GM19372 (cell line): ENCODE measurements around the gene LRRC18.

Experiments used
- ATAC-seq: cut with Tn5 transposase; IDR thresholded peaks from one replicate; pipeline ENCODE4 v1.9.1; 2021; ENCODE audit warnings: mild to moderate bottlenecking, low read depth, moderate library complexity; ENCODE audit not compliant: unreplicated experiment

The LRRC18 gene

DNA sequence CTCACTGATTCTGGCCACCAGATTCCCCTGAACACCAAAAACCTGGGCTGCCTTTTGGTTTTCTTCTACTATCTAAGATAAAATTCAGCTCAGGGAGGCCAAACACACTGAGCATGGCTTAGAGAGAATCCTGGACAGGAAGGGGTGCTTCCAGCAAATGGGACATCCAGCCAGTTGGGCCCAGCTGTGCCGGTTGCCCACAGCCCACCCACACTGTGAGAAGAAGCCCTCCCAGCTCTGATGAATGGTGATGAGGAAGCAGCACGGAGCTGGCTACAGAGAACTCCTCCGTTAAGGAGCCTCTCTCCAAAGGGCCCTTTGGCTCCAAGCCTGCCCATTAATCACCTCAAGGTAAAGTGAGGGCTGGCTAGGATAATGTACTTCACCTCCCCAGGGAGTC, 15.9 kb downstream of the LRRC18 start:
- ATAC-seq: no peak

DNA sequence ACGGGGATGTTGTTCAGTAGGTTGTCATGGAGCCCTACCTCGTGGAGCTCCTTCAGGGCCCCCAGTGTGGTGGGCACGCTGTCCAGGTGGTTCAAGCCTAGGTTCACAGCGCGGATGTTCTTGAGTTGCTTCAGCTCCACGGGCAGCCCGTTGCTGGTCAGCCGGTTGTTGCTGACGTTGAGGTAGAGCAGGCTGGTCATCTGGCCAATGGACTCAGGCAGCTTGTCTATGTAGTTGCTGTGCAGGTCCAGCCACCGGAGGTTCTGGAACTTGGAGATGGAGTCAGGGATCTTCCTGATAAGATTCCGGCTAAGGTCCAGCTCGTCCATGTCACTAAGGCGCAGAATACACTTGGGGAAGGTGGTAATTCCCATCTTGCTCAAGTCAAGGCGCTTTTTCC, 26.0 kb downstream of the LRRC18 start:
- no peak for ATAC-seq

DNA sequence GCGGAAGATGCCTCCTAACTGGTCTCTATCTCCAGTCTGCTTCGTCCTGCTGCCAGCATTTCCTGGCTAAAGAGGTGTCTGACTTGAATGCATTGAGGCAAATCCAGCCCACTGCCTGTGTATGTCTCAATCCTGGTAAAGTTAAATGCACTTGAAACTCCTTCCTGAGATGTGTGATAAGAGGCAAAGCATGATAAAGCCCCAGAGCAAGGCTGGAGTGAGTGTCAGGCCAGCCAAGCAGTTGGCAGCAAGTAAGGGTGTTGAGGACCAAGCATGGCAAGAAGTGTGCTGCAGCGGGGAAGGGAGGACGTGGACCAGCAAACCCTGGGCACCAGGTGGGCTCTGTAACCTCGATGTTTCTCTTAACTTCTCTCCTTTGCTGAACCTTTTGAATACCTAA, 29.1 kb downstream of the LRRC18 start:
- ATAC-seq: no peak

DNA sequence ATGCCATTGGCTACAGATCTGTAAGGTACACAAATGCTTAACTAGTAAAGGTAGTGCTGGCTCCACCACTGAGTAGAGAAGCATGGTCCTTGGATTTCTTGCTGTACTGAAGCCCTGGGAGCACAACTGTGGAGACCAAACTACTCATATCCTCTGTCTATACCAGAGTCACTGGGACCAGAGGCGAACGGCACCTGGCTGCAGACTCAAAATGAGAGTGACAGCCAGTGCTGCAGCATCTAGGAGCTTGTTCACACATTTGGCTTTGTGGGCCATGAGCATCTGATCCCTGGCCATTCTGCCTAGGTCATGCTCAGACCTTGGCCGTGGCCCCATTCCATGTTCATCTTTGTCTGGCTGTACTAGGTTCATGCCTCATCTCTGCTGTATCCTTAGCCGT, 31.9 kb downstream of the LRRC18 start:
- ATAC-seq: no peak

DNA sequence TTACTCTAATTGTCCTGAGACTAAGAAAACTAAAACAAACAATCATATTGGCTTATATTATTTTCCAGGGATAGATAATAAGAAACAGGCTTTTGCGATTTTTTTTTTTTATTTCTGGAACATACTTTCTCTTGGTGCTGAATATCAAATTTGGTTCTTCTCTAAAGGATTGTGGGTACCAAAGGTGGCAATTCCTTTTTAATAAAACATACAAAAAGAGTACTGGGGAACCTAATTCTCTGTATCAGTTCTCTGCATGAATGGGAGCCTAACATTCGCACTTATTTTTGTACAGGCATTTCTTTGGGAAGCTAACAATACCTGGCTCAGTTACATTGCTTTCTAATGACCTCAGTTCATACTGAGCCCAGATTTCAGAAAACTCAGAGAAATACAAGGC, 32.8 kb downstream of the LRRC18 start:
- ATAC-seq: no peak

DNA sequence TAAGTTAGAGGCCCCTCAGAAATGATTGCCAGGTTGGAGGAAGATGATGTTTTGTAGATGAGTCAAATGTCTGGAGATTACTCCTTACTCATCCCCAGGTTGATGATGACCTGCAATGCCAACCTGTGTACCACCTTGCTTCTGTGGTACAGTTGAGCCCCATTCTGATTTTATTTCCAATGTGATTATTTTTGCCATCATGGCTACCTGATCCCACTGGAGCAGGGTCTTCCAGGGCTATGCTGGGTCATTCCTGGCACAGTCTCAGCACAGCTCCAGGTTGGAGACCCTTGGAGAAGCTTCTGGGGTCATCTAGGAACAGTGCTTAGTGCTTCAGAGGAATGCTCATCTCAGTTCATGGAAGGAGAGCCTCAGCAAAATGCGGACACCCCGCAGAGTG, 34.3 kb downstream of the LRRC18 start:
- ATAC-seq: no peak

DNA sequence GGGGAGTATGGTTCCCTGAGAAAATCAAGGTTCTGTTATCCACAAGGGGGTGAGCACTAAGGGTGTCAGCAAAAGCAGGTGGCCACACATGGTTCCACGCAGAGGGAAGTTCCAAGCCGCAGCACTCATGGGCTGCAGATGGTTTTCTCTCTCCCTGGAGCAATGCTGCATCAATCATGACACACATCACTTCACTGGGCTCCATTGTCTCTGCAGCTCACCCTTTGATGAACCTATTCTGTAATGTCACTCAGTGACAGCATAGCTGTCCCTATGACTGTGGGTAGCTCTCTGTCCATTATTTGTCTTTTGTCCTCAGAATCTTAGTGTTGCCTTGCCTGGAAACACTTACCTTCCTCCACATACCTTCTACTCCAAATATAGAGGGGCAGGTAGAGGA, 34.8 kb downstream of the LRRC18 start:
- no peak for ATAC-seq

DNA sequence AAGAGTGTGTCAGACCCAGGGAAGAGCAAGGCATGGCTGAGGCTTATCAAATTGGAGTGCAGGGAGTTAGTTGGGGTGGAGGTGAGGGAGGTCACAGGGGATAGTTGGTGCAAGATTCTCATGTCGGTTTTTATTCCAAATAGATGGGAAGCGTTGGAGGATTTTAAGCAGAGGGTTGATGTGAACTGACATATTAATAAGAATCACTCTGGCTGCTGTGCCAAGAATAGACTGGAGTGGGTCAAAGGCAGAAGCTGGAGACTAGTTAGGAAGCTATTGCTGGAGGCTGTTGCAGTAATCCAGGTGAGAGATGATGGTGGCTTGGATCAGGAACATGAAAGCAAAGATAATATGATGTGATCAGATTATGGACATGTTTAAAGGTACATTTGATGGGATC, 36.5 kb downstream of the LRRC18 start:
- no peak for ATAC-seq

DNA sequence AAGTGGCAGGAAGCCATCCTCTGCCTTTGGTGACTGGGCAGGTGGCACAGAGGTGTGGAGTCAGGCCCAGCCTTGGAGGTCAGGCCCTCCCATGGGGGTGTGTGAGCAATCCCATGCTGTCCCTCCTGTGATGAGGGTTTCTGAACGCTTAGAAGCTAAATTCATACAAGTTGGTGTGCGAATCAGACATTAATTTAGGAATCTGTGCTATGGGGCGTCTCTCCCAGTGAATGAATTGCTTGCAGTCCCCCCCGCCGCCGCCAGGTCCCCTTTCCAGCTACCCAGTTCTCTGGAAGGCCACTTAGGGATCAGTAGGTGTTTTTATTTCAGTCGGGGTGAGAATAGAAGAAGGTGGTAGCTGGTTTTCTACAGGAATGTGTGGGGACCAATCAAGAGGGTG, 37.5 kb downstream of the LRRC18 start:
- no peak for ATAC-seq

DNA sequence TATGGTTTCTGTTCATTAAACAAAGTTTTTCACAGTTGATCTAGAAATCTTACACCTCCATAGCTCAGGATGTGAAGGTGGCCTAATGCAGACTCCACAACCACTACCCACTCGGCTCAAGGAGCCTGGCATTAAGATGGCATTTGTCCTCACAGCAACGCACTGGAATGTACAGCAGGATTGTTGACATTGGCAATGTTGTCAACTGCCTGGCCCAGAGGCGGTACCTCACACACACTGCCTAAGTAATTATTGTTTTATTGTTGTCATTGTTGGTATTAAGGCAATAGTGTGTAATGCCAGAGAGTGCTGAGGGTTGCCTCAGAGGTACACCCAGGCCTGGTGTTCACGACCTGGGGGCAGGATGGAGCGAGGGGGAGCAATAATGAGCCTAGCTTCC, 38.3 kb downstream of the LRRC18 start:
- no peak for ATAC-seq

DNA sequence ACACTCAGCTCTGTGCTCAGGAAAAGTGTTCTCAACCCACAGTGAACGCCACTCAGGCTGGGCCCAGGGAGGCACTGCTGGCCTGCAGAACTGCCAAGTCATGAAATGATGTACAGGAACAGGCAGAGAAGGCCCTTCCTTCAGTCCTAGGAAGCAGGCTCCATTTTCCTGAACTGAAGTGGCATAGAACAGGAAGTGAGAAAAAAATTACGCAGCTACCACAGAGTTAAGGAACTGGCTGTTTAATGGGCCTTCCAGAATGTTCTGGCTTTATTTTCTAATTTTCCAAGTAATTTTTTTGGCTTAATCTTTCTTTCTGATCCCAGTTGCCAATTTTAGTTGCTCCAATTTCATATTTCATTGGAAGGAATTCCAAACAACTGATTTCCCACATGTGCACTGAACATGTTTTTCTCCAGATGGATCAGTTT, 39.3 kb downstream of the LRRC18 start:
- ATAC-seq: no peak

DNA sequence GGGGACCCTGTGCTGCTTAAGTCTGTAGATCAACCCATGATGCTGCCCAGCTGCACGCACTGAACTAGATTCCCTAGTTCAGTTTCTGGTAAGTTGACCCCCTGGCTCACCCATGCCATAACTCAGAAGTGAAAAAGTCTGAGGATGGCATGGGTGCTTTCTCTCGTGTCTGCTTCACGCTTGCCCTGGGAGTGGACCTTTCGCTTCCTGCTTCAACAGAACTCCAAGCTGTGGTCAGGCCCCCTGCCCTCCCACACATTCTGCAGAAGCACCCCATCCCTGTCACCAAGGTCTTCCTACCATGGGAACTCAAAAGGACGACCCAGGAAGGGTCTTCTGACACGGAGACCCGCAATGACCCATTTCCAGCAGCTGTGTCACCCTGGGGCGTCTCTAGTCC, 39.9 kb downstream of the LRRC18 start:
- no peak for ATAC-seq

DNA sequence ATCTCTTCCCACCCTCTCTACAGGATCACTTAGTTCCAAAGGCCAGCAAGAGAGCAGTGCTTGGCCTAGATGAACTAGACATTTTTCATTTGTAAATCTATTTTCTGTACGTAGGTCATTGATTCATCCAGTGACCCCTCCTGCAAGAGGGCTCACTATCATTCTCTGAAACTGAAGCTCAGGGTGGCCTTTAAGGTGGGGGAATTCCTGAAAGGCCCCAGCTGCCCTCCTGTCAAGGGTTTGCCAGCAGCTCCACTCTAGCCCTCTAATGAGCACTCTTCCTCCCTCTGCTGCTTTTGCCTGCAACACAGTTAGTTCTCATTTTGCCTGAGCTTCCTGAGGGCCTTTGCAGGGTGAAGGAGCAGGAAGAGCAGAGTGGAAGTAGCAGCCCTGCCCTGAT, 41.2 kb downstream of the LRRC18 start:
- no peak for ATAC-seq

DNA sequence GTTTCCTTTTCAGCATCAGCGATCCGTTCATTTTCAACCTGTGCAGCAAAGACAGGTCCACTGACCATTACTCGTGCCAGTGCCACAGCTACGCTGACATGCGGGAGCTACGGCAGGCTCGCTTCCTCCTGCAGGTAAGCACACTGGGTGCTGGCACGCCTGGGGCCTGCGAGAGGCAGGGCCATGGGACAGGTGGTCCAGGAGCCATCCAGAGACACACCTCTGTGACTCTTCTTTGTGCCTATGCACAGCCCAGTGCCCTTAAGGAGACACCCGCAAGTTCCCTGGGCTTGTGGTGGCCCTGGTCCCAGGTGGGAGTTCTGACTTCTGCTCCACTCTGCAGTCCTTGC, 42.2 kb downstream of the LRRC18 start:
- ATAC-seq: no peak

DNA sequence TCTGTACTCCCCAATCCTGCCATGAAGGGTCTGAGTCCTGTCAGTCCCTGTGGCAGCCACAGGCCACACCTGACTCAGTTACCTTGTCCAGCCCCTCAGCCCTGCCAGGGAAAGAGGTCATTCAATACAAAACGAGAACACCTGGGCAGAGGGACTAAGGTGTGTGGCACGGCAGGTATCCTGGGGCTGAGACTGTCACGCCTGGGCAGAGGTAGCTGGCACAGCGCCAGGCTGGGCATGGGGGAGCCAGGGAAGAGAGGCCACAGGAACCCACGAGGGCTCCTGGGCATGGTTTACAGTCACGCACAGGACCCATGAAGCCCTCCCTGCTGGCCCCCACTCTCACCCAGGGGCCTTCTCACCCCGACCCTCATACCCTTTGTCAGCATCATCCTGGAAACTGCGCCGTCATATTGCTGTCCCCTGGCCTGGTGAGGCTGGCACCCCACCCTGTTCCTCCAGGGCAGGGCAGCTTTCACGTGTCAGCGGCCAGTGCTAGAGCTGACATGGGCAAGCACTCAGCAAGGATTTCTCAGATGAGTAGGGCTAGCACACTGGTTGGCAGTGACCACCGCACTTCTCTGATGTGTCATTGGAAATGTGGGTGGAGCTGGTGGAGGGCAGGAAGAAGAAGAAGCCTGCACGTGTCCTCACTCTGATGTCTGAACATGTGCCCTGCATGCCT, 42.7 kb downstream of the LRRC18 start:
- ATAC-seq: no peak

DNA sequence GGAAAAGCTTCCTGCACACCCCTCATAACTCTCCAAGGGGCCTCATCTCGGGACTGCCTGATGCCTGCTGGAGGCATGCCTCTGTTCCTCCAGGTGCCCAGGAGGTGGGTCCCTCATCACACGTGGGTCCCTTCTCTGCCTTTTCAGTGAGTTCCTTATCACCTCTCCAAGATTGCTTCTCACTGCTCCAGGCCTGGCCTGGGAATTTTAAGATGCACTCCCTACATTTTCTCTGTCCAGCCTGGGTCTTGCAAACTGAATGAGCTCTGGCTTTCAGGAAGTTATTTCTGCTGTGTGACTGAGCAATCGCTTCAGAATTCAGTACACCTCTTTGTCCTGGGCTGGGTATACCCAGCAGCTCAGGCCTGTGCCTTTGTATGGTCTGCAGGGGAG, 43.8 kb downstream of the LRRC18 start:
- ATAC-seq: no peak

DNA sequence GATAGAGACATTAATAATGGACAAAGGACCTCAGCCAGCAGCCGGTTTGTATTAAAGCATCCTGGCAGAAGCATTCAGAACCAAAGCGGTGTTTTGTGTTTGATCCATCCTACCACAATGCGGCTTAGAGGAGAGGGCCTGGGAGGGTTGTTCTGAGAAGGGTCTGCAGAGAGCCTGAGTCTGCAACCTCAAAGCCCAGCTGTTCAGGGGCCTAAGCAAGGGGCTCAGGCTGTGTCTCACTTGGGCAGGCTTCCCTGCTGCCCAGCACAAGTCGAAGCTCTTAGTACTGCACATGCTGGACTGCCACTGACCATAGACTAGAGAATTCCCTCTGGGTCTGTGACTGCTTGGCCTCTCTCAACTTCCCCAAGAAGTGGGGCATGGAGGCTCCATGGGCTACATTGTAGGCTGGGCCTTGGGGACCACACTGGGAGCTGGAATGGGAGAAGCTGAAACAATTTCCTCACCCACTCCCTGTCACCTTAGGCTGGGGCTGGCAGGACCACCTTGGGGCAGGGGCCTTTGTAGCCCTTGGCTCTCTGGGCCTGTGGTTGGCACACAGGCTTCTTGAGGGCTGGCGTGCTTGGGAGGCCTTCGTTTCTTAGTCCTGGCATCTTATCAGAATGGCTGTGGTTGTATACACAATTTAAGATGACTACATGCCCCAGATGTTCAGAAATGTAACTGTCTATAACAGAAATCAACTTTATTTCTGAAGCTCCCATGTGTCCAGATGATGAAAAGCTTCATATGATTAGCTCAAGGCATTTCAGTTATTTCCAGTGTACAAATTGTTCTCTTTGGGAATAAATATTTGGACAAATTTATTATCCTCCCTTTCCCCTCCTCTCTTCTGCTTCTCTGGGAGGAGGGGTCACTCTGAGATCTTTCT, 44.5 kb downstream of the LRRC18 start:
- ATAC-seq: no peak

DNA sequence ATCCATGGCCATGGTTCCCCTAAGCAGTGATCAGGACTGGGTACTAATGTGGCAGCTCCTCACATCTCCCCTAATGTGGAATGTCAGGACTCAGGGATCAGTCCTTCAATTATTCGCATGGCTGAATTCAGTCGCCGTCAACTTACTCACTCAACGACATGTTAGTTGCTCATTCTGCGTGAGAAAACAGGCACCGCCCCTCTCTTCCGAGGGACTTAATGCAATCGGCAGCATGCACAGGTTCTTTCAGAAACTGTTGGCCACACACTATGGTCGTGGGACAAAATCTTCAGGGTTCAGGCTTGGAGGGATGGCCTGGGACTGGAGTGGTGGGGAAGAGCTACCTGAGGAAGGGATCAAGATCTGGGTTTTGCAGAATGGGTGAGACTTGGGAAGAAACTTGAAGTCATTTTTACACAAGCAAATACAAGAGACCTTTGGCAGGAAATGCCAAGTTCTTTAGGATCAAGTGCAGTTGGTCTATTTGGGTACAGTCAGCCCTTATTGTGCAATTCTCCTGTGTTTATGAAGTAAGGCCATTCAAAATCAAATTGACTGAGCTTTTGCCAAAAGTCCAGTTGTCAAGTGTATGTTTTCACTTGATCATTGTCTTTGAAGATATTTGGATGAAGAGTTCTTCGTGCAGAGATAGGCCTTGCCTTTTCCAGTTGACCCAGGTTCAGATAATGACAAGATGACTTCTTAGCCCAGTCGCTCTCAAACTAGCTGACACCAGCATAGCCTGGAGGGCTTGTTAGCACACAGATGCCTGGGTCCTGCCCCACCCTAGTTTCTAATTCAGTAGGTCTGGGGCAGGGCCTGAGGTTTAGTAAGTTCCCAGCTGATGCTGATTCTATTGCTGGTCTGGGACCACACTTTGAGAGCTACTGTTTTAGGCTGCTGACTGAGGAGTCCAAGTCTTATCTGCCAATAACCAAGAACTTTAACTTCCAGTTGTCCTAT, 48.5 kb downstream of the LRRC18 start:
- no peak for ATAC-seq

DNA sequence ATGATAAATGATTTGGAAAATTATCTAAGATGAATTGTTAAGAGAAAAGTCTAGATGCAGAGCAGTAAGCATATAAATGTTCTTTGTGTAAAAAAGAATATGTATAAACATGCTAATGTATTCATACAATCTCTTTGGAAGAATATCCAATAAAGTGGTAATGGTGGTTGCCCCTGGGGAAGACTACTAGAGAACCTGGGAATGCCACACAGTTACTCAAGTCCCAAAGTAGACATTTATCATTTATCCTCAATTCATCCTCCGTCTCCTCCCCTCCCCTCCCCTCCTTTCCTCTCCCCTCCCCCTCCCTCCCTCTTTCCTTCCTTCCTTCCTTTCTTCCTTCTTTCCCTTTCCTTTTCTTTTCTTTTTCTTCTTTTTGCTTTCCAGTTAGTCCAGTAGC, 51.7 kb downstream of the LRRC18 start:
- ATAC-seq: no peak

DNA sequence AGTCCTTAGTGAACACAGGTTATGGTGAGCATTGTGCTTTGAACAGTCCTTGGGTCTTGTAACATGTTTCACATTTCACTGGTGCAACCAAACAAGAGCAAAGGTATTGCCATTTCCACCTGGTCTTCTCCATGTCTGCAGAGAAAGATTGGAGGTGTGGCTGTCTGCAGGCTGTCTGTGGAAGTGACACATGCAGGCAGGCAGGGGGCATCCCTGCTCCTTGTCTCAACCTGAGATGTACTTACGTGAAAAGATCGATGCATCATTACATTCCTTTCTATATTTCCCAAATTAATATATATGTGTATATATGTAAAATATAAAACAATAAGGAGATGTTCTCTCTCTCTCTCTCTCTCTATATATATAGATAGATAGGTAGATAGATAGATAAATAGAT, 54.3 kb downstream of the LRRC18 start:
- ATAC-seq: no peak
